Endometrium (tissue), 2 donors: ENCODE results near the gene RIOK2.

Source experiments
- FAIRE-seq: peaks from 2 replicates; lab custom pipeline; 2012; peaks lifted over from hg19 to GRCh38; lab: Jason Lieb, UNC
- donor health status: control.
- donor health status: control.

The RIOK2 gene

DNA sequence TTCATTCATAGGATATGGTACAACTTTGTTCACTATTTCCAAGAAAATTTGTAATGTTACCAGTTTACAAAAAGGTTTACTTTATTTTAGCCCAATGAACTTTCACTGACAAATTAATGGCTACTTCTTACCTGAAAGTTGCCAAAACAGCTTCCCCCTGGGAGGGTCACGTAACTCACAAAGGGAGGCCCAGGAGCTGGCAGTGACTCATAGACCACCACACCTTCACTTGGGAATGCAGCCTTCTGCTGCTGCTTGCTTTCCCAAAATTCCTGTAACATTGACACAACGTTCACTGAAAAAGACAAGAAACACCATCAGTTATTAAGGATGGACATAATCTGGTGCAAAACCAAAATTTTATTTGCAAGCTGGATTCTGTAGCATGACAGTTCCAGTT lies 58.7 kb downstream of the RIOK2 start:
- FAIRE-seq = no peak

DNA sequence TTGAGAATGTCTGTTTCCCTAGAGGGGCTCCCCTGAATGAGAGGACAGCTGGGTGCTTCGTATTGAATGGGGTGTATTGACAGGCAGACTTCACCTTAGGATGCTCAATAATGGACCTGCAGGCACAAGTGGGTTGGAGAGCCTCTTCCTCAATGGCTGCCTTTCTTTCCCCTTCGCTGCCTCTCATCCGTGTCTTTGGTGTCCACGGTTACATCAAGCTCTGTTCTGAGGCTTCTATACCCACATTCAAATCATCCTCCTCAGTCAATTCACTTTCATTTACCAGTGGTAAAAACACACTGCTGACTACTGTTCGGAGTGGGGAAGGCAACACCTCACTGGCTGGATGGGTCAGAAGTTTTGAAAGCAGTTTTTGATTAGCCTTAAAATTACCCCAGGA lies 61.2 kb downstream of the RIOK2 start:
- FAIRE-seq = no peak

DNA sequence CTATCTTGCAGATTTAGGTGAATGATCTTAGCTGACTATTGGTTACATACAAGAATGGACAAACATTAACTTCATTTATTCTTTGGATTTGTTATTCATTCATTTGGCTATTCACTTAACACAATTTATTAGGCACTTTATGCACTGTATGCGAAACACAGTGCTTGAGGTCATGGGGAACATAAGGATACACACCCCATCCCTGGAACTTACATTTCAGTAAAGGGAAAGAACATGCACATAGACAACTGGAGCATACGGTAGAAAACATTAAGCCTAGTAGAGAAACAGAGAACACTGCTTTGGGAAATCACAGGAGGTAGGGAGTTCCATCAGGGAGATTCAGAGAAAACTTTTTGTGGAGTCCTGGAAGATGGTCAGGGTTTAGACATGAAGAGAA lies 62.9 kb downstream of the RIOK2 start:
- no peak for FAIRE-seq

DNA sequence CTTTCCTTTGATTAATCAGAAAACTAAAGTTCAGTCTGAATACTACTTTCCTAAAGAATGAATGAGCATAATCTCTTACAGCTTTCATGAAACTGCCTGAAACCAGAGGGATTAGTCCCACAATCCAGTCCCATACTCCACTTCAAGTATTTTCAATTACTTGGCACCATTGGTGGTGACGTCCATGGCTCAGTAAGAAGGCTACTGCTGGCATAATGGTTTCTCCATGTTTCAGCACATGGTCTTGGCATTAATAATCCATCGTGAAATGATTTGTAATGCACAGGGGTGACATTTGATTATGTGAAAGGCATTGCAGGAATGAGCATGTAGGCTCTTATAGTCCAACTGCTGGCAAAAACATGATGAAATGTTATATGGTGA lies 64.0 kb downstream of the RIOK2 start:
- FAIRE-seq = no peak

DNA sequence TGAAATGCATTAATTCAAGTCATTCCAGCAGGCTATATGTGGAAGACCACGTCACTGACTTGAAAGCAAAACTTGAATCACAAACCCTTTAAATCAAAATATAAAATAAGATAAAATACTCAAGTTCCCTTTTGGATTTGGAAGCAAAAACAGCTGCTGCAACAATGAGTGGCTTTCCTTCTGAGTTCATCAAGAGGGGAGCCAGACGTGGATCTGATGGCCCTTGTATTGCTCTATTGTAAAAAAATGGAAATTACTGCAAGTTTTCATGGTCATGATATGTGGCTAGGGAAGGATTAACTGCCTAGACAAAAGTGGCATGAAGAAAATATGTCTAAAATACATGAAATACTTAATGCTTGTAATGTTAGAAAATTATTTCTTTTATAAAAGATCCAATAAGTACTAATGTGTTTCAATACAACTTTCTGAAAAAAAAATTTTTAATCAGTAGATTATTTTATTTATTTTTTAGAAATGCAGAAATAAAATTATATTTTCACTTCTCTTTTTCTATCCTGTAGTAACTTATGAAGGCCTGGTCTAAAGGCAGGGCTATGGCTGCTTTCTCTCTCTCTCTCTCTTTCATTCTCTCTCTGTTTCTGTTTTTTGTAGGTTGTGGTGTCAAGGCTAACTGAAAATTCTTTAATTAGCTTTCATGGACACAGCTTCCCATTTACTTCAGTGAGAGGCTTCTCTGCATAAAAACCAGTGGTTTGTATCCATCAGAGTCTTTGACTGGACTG lies 64.6 kb downstream of the RIOK2 start:
- FAIRE-seq = no peak

DNA sequence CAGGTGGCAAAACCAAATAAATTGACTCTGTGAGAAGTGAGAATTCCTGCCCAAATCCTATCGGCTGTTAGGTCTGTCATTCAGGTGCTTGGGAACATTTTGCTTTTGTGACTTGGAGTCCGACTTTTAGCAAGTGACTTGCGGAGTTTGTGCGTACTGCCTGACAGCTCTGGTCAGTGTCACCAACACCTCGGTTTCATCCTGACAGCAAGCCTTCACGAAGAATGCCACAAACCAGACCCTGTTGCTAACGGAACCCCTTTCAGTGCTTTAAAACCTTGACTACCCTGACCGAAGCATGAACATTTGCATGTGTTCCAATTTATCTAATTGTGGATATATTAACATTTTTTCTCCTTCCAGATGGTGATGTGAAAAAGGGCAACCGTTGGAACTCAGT lies 67.1 kb downstream of the RIOK2 start:
- FAIRE-seq = no peak

DNA sequence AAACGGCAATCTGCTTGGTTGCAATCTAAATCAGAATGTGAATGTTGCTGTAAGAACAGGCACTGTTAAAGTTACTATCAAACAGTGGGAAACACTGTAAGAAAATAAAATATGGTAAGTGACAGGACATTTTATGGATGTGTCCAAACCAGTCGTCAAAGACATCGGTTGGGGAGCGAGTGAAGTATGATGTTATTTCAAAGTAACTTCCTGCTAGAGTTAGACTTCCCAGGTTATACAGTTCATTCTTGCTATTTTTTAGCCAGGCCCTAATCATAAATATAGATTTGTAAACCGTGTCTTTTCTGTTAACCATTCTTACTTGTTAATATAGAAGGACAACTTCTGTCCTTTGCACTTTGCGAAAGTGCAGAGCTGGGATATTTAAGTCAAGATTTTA lies 70.8 kb downstream of the RIOK2 start:
- no peak for FAIRE-seq

DNA sequence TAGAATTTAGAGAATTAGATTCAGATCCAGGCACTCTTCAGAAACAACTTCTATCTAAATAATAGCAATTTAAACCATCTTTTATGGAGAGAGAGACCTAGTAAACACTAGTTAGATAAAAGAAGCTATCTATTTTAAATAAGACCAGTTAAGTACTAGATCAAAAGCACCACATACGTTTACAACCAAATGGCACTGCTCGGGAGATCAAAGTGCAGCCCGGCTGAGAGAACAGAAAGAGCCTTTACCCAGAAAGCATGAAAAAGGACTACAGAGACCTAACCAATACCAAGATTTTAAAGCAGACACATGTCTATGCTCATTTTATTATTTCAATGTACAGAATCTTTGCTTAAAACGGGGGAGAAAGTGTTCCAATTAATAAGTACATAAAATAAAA lies 71.4 kb downstream of the RIOK2 start:
- no peak for FAIRE-seq

DNA sequence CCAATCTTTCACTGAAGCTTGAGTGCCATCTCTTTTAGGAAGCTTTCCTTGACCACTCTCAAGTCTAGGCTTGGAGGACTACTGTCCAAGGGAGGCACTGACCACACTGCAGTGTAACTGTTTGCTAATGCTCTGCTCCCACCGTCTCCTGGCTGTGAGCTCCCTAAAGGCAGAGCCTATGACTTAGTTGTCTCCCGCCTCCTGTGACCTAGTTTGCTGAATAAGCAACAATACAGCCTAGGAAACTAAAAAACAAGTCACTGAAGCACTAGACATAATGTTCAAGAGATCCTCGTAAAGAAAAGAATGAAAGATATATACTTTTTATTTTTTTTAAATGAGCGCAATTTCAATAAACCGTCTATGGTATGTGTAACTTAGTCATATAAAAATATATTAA lies 72.0 kb downstream of the RIOK2 start:
- no peak for FAIRE-seq
